K562 (cell line): ENCODE results near the gene MPZL3. TPM values are rescaled to one million over a fixed set of nuclear protein-coding genes. Genes with fewer than 3 reads are reported as not detected.

Experiments
- ATAC-seq: fragments of 200-7000 bp; cut with Tn5 transposase; 3 replicates; pipeline ENCODE4 v1.9.1; 2020; ENCODE audit warnings: moderate library complexity
- BruUV-seq: library from RNA; stranded (reverse); fragments of 400-500 nt; replicated peaks from 2 replicates; lab custom pipeline; 2021; lab: Mats Ljungman, UMichigan
- CTCF ChIA-PET: fragments of 300-600 bp; formaldehyde crosslinking; extraction: SDS; loops from one replicate; lab custom pipeline; 2021; ENCODE audit warnings: low intra/inter-chr PET ratio; lab: Yijun Ruan, JAX
- POLR2A ChIA-PET: fragments of 300-600, 350-650 bp; sonication (Branson Sonifier 250); formaldehyde crosslinking; extraction: SDS; loops from one replicate; lab custom pipeline; 2021; ENCODE audit warnings: antibody characterized with exemption, inconsistent platforms; lab: Yijun Ruan, JAX
- DNase-seq, 4 experiments: peaks; one replicate each; pipeline versions ENCODE4 v3.0.0 to v3.0.0-alpha.2; 2011 to 2018; ENCODE audit warnings: low spot score in 3 of 4, mixed read lengths in 3 of 4; ENCODE audit errors: extremely low read depth in 1 of 4
- FAIRE-seq: peaks from 2 replicates; lab custom pipeline; 2011; peaks lifted over from hg19 to GRCh38; lab: Jason Lieb, UNC
- H2AFZ ChIP-seq: 2 replicates; pipeline ENCODE4 v1.6.0; 2011; ENCODE audit warnings: low read depth, low read length, control low read depth, inconsistent platforms
- H3K27ac ChIP-seq: fragments of 200-600 bp; 3 replicates; pipeline ENCODE4 v1.8.0; 2011; ENCODE audit warnings: low read depth, mild to moderate bottlenecking, control low read depth, inconsistent platforms, low read length, moderate library complexity, mixed read lengths; ENCODE audit errors: extremely low read depth
- H3K27me3 ChIP-seq, 2 experiments: fragments of 300-600 bp in 1 of 2; 2 replicates in 1 of 2; 3 replicates in 1 of 2; pipeline versions ENCODE4 v1.6.0 to v1.8.0; 2011; ENCODE audit warnings: inconsistent platforms in 2 of 2, low read length in 2 of 2, mild to moderate bottlenecking in 1 of 2, mixed read lengths in 1 of 2, moderate library complexity in 1 of 2; ENCODE audit not compliant: control insufficient read depth in 2 of 2, insufficient read depth in 2 of 2
- H3K36me3 ChIP-seq: fragments of 300-600 bp; 3 replicates; pipeline ENCODE4 v1.8.0; 2011; ENCODE audit warnings: mild to moderate bottlenecking, low read length, inconsistent platforms; ENCODE audit not compliant: control insufficient read depth, insufficient read depth
- H3K4me1 ChIP-seq, 2 experiments: fragments of 200-600 bp in 1 of 2; replicated peaks in 1 of 2; 2 replicates in 1 of 2; 3 replicates in 1 of 2; pipeline versions ENCODE4 v1.5.1 to v1.8.0; 2011; ENCODE audit warnings: inconsistent platforms in 2 of 2, low read length in 2 of 2, mild to moderate bottlenecking in 1 of 2, mixed read lengths in 1 of 2, moderate library complexity in 1 of 2; ENCODE audit not compliant: control insufficient read depth in 2 of 2, insufficient read depth in 2 of 2
- H3K4me2 ChIP-seq: 2 replicates; pipeline ENCODE4 v1.6.1; 2011; ENCODE audit warnings: low read length, control low read depth, inconsistent platforms, mixed read lengths; ENCODE audit not compliant: insufficient read depth
- H3K4me3 ChIP-seq: fragments of 200-600 bp; sonication (generic), shearing (Covaris generic); 2 replicates; pipeline ENCODE4 v1.5.1; 2016; ENCODE audit warnings: control low read depth, inconsistent platforms
- H3K79me2 ChIP-seq: fragments of 200-600 bp; 3 replicates; pipeline ENCODE4 v1.8.0; 2011; ENCODE audit warnings: low read length, inconsistent platforms; ENCODE audit not compliant: control insufficient read depth, insufficient read depth
- H3K9ac ChIP-seq, 2 experiments: 2 replicates each; pipeline versions ENCODE4 v1.6.0 to v1.6.1; 2011; ENCODE audit warnings: low read depth in 2 of 2, low read length in 2 of 2, control low read depth in 1 of 2, inconsistent platforms in 1 of 2, mild to moderate bottlenecking in 1 of 2, mixed read lengths in 1 of 2; ENCODE audit not compliant: insufficient read depth in 1 of 2
- H3K9me1 ChIP-seq: one replicate; pipeline ENCODE4 v1.6.0; 2011; ENCODE audit warnings: inconsistent platforms, mild to moderate bottlenecking, low read length, moderate library complexity; ENCODE audit not compliant: control insufficient read depth, insufficient read depth
- H3K9me3 ChIP-seq: replicated peaks from 2 replicates; pipeline ENCODE4 v1.5.1; 2011; ENCODE audit warnings: low read depth, low read length, inconsistent platforms; ENCODE audit not compliant: control insufficient read depth, insufficient read depth
- H4K20me1 ChIP-seq: replicated peaks from 2 replicates; pipeline ENCODE4 v1.6.1; 2011; ENCODE audit warnings: low read length, inconsistent platforms, mixed read lengths; ENCODE audit not compliant: control insufficient read depth, insufficient read depth
- CBFA2T3 ChIP-seq: fragments of 450-650 bp; IDR thresholded peaks from 2 replicates; pipeline ENCODE4 v1.6.1; 2017
- CBX1 ChIP-seq: sonication (generic); IDR thresholded peaks from 2 replicates; pipeline ENCODE4 v1.6.1; 2016; ENCODE audit warnings: antibody characterized with exemption, low read depth, mild to moderate bottlenecking
- COPS2 ChIP-seq: fragments of 450-650 bp; conservative IDR thresholded peaks from 2 replicates; pipeline ENCODE4 v1.6.1; 2016; ENCODE audit warnings: mild to moderate bottlenecking, moderate library complexity
- JUNB ChIP-seq: fragments of 450-650 bp; formaldehyde crosslinking; conservative IDR thresholded peaks from 2 replicates; pipeline ENCODE4 v1.4.0; 2020; ENCODE audit warnings: mild to moderate bottlenecking
- ZNF347 ChIP-seq: fragments of 450-650 bp; formaldehyde crosslinking; IDR thresholded peaks from 2 replicates; pipeline ENCODE4 v1.4.0; 2020; ENCODE audit warnings: low read depth, mild to moderate bottlenecking, moderate library complexity
- WGBS: fragments of 100-300 bp; shearing (Covaris generic); methylation state at CpG from one replicate; pipeline ENCODE4 v1.1.6; 2016; ENCODE audit warnings: low coverage, mixed read lengths; ENCODE audit not compliant: insufficient coverage; ENCODE audit errors: missing lambda C conversion rate; 5-methylcytosine and 5-hydroxymethylcytosine counted together
- in situ Hi-C: fragments of 300-500 bp; cut with MboI; formaldehyde crosslinking; loops from 4 replicates; pipeline ENCODE4 v1.15.0; 2018; ENCODE audit warnings: inconsistent platforms, mixed read lengths
- intact Hi-C: fragments of 100-400 bp; cut with micrococcal nuclease; formaldehyde crosslinking; loops from 2 replicates; pipeline ENCODE4 v1.14.2; 2022
- polyA plus RNA-seq, 8 experiments: library from polyadenylated mRNA; depleted of rRNA in 4 of 8; stranded (reverse) in 5 of 8; unstranded in 3 of 8; fragments of >200 nt; fragmentation: Nextera tagmentation in 2 of 8; fragmentation: Illumina TruSeq in 1 of 8; extraction: Ambion mirVana in 2 of 8; extraction: Trizol in 1 of 8; gene quantifications; 2 replicates each; pipeline versions ENCODE4 v1.2.1 to v1.2.3, GENCODE V29; 2011 to 2014; ENCODE audit warnings: inconsistent platforms in 1 of 8, missing spikeins in 1 of 8
- total RNA-seq, 7 experiments: library from RNA; depleted of rRNA in 6 of 7; stranded (reverse); fragments of >200 nt in 6 of 7; fragmentation: Illumina TruSeq in 2 of 7; extraction: Trizol in 2 of 7; gene quantifications; 2 replicates each; pipeline versions ENCODE4 v1.2.1 to v1.2.3, GENCODE V29; 2011 to 2021; ENCODE audit warnings: low replicate concordance in 1 of 7

MPZL3 gene
- total and polyA plus RNA-seq, 9 of the 15 experiments (the other 6 are each of a cell fraction or from before 2014, with no cell fraction given) = 0.97 to 2.9 (median 1.6) TPM

- TF ChIP-seq COPS2 (no peak), CBX1 (no peak)
- TF ChIP-seq, all 486 proteins: peak for 4
Measured at GRCh38 chr11:118286545-118286944, 34.4 kb upstream of the MPZL3 start (continued).

- in situ Hi-C loops (no loop called here), intact Hi-C loops (no loop called here)
- Histone ChIP-seq H3K9ac (no peak overlapping the region), H2AFZ (no peak overlapping the region), H3K4me1 (peaks cover 0 to 5% of the 10 kb centered on the region in 2 experiments; a peak in 1 of 5 replicates), H3K27me3 (peaks cover 0 to 3% of the 10 kb centered on the region in 2 experiments; a peak in 4 of 5 replicates), H3K36me3 (no peaks in the 10 kb centered on the region), H3K9me1 (no peaks in the 10 kb centered on the region), H4K20me1 (no peaks in the 10 kb centered on the region), H3K9me3 (no peaks in the 10 kb centered on the region), H3K27ac (no peak overlapping the region), H3K79me2 (no peaks in the 10 kb centered on the region), H3K4me3 (no peak overlapping the region), H3K4me2 (no peak overlapping the region)
- DNase-seq = no peak
- no peak for ATAC-seq
- CTCF ChIA-PET = no interaction called here
- BruUV-seq = no TSS peak
- TF ChIP-seq ZNF347 (CRISPR knock-in tag) (no peak), JUNB (CRISPR knock-in tag) (no peak), CBFA2T3 (peak; percentile 35; the same call in 1 of the 2 replicates)
- WGBS = 1% methylated on average over 4 of the region's 4 CpGs
- POLR2A ChIA-PET = interaction anchor here (1.2 to 1.3 kb wide), 2 partner anchors 16 to 25 kb away, joined by 3 read pairs; no protein-coding TSS in a partner anchor
- no peak for FAIRE-seq
Measured at GRCh38 chr11:118283756-118284350, 31.7 kb upstream of the MPZL3 start.
